GM18868 (cell line): ENCODE results near the gene SOCS1.

Source experiments
- ATAC-seq: cut with Tn5 transposase; IDR thresholded peaks from one replicate; pipeline ENCODE4 v1.9.1; 2021; ENCODE audit warnings: mild to moderate bottlenecking, moderate library complexity; ENCODE audit not compliant: unreplicated experiment

The SOCS1 gene

GRCh38 chr16:11289202-11289601 is 33.2 kb upstream of the SOCS1 start:
- no peak for ATAC-seq

- no peak for ATAC-seq
Measured at GRCh38 chr16:11285842-11286241, 29.8 kb upstream of the SOCS1 start.

GRCh38 chr16:11283820-11284248 is 27.8 kb upstream of the SOCS1 start:
- ATAC-seq: no peak

- no peak for ATAC-seq
Measured at GRCh38 chr16:11280616-11281522, 24.9 kb upstream of the SOCS1 start, which contains the start of gene PRM1. Gene PRM1, minus strand, starts transcription at chr16:11281330. Its CDS starts 92 bp downstream, at chr16:11281238.

- ATAC-seq: no peak
Measured at GRCh38 chr16:11278681-11279628, 23.0 kb upstream of the SOCS1 start.

GRCh38 chr16:11277607-11278337 is 21.8 kb upstream of the SOCS1 start:
- no peak for ATAC-seq

GRCh38 chr16:11276896-11277593 is 21.0 kb upstream of the SOCS1 start:
- no peak for ATAC-seq

- ATAC-seq: no peak
Measured at GRCh38 chr16:11276143-11276895, 20.3 kb upstream of the SOCS1 start, which contains the start of gene PRM2. Gene PRM2, minus strand, starts transcription at chr16:11276480. Its CDS starts 110 bp downstream, at chr16:11276370.

GRCh38 chr16:11274964-11275363 is 19.0 kb upstream of the SOCS1 start:
- ATAC-seq: no peak

GRCh38 chr16:11273721-11274324 is 17.8 kb upstream of the SOCS1 start:
- ATAC-seq: no peak

GRCh38 chr16:11272921-11273720 is 17.1 kb upstream of the SOCS1 start, which contains the start of gene PRM3:
Gene PRM3, minus strand, starts transcription at chr16:11273629. Its CDS starts 34 bp downstream, at chr16:11273595.
- no peak for ATAC-seq

- ATAC-seq: no peak
Measured at GRCh38 chr16:11272484-11272883, 16.5 kb upstream of the SOCS1 start.

GRCh38 chr16:11271610-11272009 is 15.6 kb upstream of the SOCS1 start:
- ATAC-seq: no peak

- ATAC-seq: no peak
Measured at GRCh38 chr16:11270602-11271162, 14.7 kb upstream of the SOCS1 start.

GRCh38 chr16:11268921-11269375 is 12.9 kb upstream of the SOCS1 start, which contains the start of gene TNP2:
Gene TNP2, minus strand, starts transcription at chr16:11269325. Its CDS starts 63 bp downstream, at chr16:11269262.
- ATAC-seq: no peak

GRCh38 chr16:11265124-11265523 is 9.1 kb upstream of the SOCS1 start:
- ATAC-seq: no peak

GRCh38 chr16:11264155-11264832 is 8.3 kb upstream of the SOCS1 start:
- ATAC-seq: no peak
